Measurements from ENCODE around the gene OR4F3.
"Not testable (repeated sequence)": the region's sequence is repeated elsewhere in the genome, so short reads cannot be mapped to it uniquely, and the experiment has no call there.

OR4F3 gene

GRCh38 chr5:181366968-181367367 is at the start of gene OR4F3:
OR4F3 (plus strand) TSS chr5:181367268.
- DNase-seq = not testable (repeated sequence)

Data from stimulated activated CD4-positive, alpha-beta T cell treated with anti-CD3 and anti-CD28 coated beads, Interleukin-2, amount 100 ng/mL, for 24 hours (primary cell).